HCT116 (cell line): Measurements from ENCODE around the gene COG5. TPM values are rescaled to one million over a fixed set of nuclear protein-coding genes. Genes with fewer than 3 reads are reported as not detected.

Experiments used
- ATAC-seq: fragments of 200-7000 bp; cut with Tn5 transposase; 2 replicates; pipeline ENCODE4 v1.9.1; 2020; ENCODE audit warnings: mild to moderate bottlenecking, moderate library complexity
- BruUV-seq: library from RNA; stranded (reverse); fragments of 400-500 nt; replicated peaks from 2 replicates; lab custom pipeline; 2021; lab: Mats Ljungman, UMichigan
- CTCF ChIA-PET: fragments of 300-600 bp; sonication (Branson Sonifier 250); formaldehyde crosslinking; loops from one replicate; lab custom pipeline; 2021; ENCODE audit warnings: antibody characterized with exemption; lab: Charles Lee
- POLR2A ChIA-PET: fragments of 300-600, 350-600 bp; sonication (Branson Sonifier 250); formaldehyde crosslinking; loops from one replicate; lab custom pipeline; 2021; ENCODE audit warnings: antibody characterized with exemption; lab: Charles Lee
- RAD21 ChIA-PET, 2 experiments: fragments of 300-600 bp; sonication (Branson Sonifier 250); formaldehyde crosslinking; loops; one replicate each; lab custom pipeline; 2023; ENCODE audit warnings: low total read pairs in 2 of 2; ENCODE audit not compliant: uncharacterized antibody in 2 of 2, unreplicated experiment in 2 of 2, low non-redundant PET in 1 of 2; lab: Charles Lee
- DNase-seq: peaks from one replicate; pipeline ENCODE4 v3.0.0-alpha.2; 2010; ENCODE audit warnings: low read depth, low spot score
- H2AFZ ChIP-seq: fragments of 200-600 bp; shearing (Covaris generic), sonication (generic); 2 replicates; pipeline ENCODE4 v1.6.1; 2017; ENCODE audit warnings: low read depth, mixed run types, mixed read lengths, antibody characterized with exemption, low read length; ENCODE audit not compliant: poor library complexity, severe bottlenecking
- H3K27ac ChIP-seq: 2 replicates; pipeline ENCODE4 v1.5.1; 2012; ENCODE audit warnings: low read depth, low read length
- H3K27me3 ChIP-seq: fragments of 200-600 bp; sonication (generic); 2 replicates; pipeline ENCODE4 v1.6.1; 2016; ENCODE audit warnings: mixed run types, low read length, mixed read lengths; ENCODE audit not compliant: insufficient read depth
- H3K36me3 ChIP-seq, 2 experiments: fragments of 200-500 bp in 1 of 2; fragments of 200-600 bp in 1 of 2; sonication (Bioruptor generic) in 1 of 2; sonication (generic) in 1 of 2; 2 replicates each; pipeline versions ENCODE4 v1.5.1 to v1.6.1; 2014 to 2016; ENCODE audit warnings: low read length in 2 of 2, inconsistent platforms in 1 of 2, mixed read lengths in 1 of 2, mixed run types in 1 of 2; ENCODE audit not compliant: insufficient read depth in 2 of 2, control insufficient read depth in 1 of 2
- H3K4me1 ChIP-seq, 2 experiments: fragments of 200-600 bp in 1 of 2; sonication (generic) in 1 of 2; 2 replicates each; pipeline versions ENCODE4 v1.5.1 to v1.6.1; 2012 to 2017; ENCODE audit warnings: low read length in 2 of 2, inconsistent platforms in 1 of 2, mild to moderate bottlenecking in 1 of 2, mixed read lengths in 1 of 2, mixed run types in 1 of 2, moderate library complexity in 1 of 2; ENCODE audit not compliant: insufficient read depth in 2 of 2, control insufficient read depth in 1 of 2
- H3K4me2 ChIP-seq: fragments of 200-600 bp; sonication (generic); 2 replicates; pipeline ENCODE4 v1.6.1; 2017; ENCODE audit warnings: mixed run types, low read length, mixed read lengths
- H3K4me3 ChIP-seq, 2 experiments: fragments of 200-600 bp in 1 of 2; sonication (generic) in 1 of 2; replicated peaks in 1 of 2; 2 replicates each; pipeline ENCODE4 v1.5.1; 2011 to 2016; ENCODE audit warnings: low read length in 2 of 2, control low read depth in 1 of 2, low read depth in 1 of 2, mild to moderate bottlenecking in 1 of 2, mixed read lengths in 1 of 2, mixed run types in 1 of 2
- H3K79me2 ChIP-seq: fragments of 200-600 bp; sonication (generic); 2 replicates; pipeline ENCODE4 v1.6.1; 2017; ENCODE audit warnings: mild to moderate bottlenecking, mixed run types, low read length, moderate library complexity, mixed read lengths; ENCODE audit not compliant: insufficient read depth
- H3K9ac ChIP-seq: fragments of 200-600 bp; sonication (generic); 2 replicates; pipeline ENCODE4 v1.6.1; 2016; ENCODE audit warnings: low read length, mixed read lengths
- H3K9me2 ChIP-seq: fragments of 200-600 bp; sonication (generic), shearing (Covaris generic); 2 replicates; pipeline ENCODE4 v1.6.1; 2017; ENCODE audit warnings: mixed run types, mild to moderate bottlenecking, moderate library complexity; ENCODE audit not compliant: insufficient read depth
- H3K9me3 ChIP-seq, 2 experiments: fragments of 200-500 bp in 1 of 2; fragments of 200-600 bp in 1 of 2; sonication (Bioruptor generic) in 1 of 2; sonication (generic) in 1 of 2; 2 replicates each; pipeline ENCODE4 v1.6.1; 2014 to 2017; ENCODE audit warnings: low read length in 2 of 2, mixed read lengths in 2 of 2, inconsistent platforms in 1 of 2, low read depth in 1 of 2, mild to moderate bottlenecking in 1 of 2, mixed run types in 1 of 2, moderate library complexity in 1 of 2; ENCODE audit not compliant: control insufficient read depth in 1 of 2, insufficient read depth in 1 of 2
- H4K20me1 ChIP-seq: fragments of 200-600 bp; sonication (generic), shearing (Covaris generic); 2 replicates; pipeline ENCODE4 v1.6.1; 2017; ENCODE audit warnings: mixed run types, mild to moderate bottlenecking, moderate library complexity; ENCODE audit not compliant: insufficient read depth
- CBX3 ChIP-seq: IDR thresholded peaks from 2 replicates; pipeline ENCODE4 v1.6.1; 2012; ENCODE audit warnings: low read depth
- ELF1 ChIP-seq: IDR thresholded peaks from 2 replicates; pipeline ENCODE4 v1.6.1; 2012; ENCODE audit warnings: low read depth, borderline replicate concordance
- EZH2 ChIP-seq: fragments of 200-600 bp; sonication (generic); IDR thresholded peaks from 2 replicates; pipeline ENCODE4 v1.6.1; 2017; ENCODE audit warnings: antibody characterized with exemption, mixed run types
- EZH2phosphoT487 ChIP-seq: fragments of 200-600 bp; IDR thresholded peaks from 2 replicates; pipeline ENCODE4 v1.6.1; 2018; ENCODE audit warnings: antibody characterized with exemption, borderline replicate concordance
- JUND ChIP-seq: IDR thresholded peaks from 2 replicates; pipeline ENCODE4 v1.6.1; 2012
- RAD21 ChIP-seq: IDR thresholded peaks from 2 replicates; pipeline ENCODE4 v1.6.1; 2012; ENCODE audit warnings: low read depth, mild to moderate bottlenecking
- SIN3A ChIP-seq: IDR thresholded peaks from 2 replicates; pipeline ENCODE4 v1.6.1; 2012; ENCODE audit warnings: low read depth
- SP1 ChIP-seq: IDR thresholded peaks from 2 replicates; pipeline ENCODE4 v1.6.1; 2012; ENCODE audit warnings: low read depth
- SRF ChIP-seq: IDR thresholded peaks from 2 replicates; pipeline ENCODE4 v1.6.1; 2012; ENCODE audit warnings: low read depth
- TCF7L2 ChIP-seq: IDR thresholded peaks from 2 replicates; pipeline ENCODE4 v1.7.0; 2011; ENCODE audit warnings: borderline replicate concordance, inconsistent platforms; ENCODE audit not compliant: insufficient read depth, insufficient read length; ENCODE audit errors: extremely low read depth
- YY1 ChIP-seq: IDR thresholded peaks from 2 replicates; pipeline ENCODE4 v1.6.1; 2011; ENCODE audit warnings: low read length, low read depth, moderate library complexity, mild to moderate bottlenecking; ENCODE audit not compliant: insufficient replicate concordance; ENCODE audit errors: extremely low read depth
- ZNF274 ChIP-seq: fragments of 200-500 bp; sonication (Bioruptor generic); IDR thresholded peaks from 2 replicates; pipeline ENCODE4 v1.6.1; 2014; ENCODE audit warnings: mild to moderate bottlenecking, low read depth, low read length, inconsistent platforms
- intact Hi-C: fragments of 100-400 bp; cut with micrococcal nuclease; formaldehyde crosslinking; loops from 2 replicates; pipeline ENCODE4 v1.10.0; 2022
- total RNA-seq: library from RNA; stranded (reverse); gene quantifications from one replicate; pipeline ENCODE4 v1.2.1, GENCODE V29; 2021; ENCODE audit not compliant: unreplicated experiment
- TF ChIP-seq, protein P1 (sequence below): IDR thresholded peaks from 2 replicates; pipeline ENCODE4 v1.6.1; 2011; ENCODE audit warnings: mild to moderate bottlenecking, low read length, moderate library complexity; ENCODE audit not compliant: insufficient replicate concordance; ENCODE audit errors: extremely low read depth
- TF ChIP-seq, protein P2 (sequence below): IDR thresholded peaks from 2 replicates; pipeline ENCODE4 v1.6.1; 2012
- TF ChIP-seq, protein P3 (sequence below), 3 experiments: fragments of 200-600 bp in 1 of 3; sonication (generic) in 1 of 3; IDR thresholded peaks in 2 of 3; conservative IDR thresholded peaks in 1 of 3; 2 replicates each; pipeline ENCODE4 v1.5.1; 2012 to 2017; ENCODE audit warnings: low read depth in 2 of 3, low read length in 2 of 3, antibody characterized with exemption in 1 of 3, borderline replicate concordance in 1 of 3, control low read depth in 1 of 3, mild to moderate bottlenecking in 1 of 3, mixed read lengths in 1 of 3, mixed run types in 1 of 3, moderate library complexity in 1 of 3; ENCODE audit not compliant: insufficient read depth in 1 of 3

The COG5 gene
- total RNA-seq, 1 experiment from 2014 or later = 30.7 TPM

GRCh38 chr7:107560898-107561516 lies 2.7 kb downstream of the COG5 start (continued):
- no peak for TF ChIP-seq YY1
- TF ChIP-seq SIN3A = no peak
- TF ChIP-seq, protein P1, sequence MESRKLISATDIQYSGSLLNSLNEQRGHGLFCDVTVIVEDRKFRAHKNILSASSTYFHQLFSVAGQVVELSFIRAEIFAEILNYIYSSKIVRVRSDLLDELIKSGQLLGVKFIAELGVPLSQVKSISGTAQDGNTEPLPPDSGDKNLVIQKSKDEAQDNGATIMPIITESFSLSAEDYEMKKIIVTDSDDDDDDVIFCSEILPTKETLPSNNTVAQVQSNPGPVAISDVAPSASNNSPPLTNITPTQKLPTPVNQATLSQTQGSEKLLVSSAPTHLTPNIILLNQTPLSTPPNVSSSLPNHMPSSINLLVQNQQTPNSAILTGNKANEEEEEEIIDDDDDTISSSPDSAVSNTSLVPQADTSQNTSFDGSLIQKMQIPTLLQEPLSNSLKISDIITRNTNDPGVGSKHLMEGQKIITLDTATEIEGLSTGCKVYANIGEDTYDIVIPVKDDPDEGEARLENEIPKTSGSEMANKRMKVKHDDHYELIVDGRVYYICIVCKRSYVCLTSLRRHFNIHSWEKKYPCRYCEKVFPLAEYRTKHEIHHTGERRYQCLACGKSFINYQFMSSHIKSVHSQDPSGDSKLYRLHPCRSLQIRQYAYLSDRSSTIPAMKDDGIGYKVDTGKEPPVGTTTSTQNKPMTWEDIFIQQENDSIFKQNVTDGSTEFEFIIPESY = no peak
- TF ChIP-seq JUND = no peak
- TF ChIP-seq, all 23 proteins: peak for 0

GRCh38 chr7:107559864-107560263 lies 3.9 kb downstream of the COG5 start:
- no peak overlapping the region for H2AFZ ChIP-seq
- ChIA-PET CTCF (no interaction called here), POLR2A (no interaction called here), RAD21 (no interaction called here)
- peaks cover 41% of the 10 kb centered on the region for H3K79me2 ChIP-seq
- no peaks in the 10 kb centered on the region for H3K36me3 ChIP-seq
- H3K9me3 ChIP-seq = no peaks in the 10 kb centered on the region
- TF ChIP-seq SP1 (no peak), SIN3A (no peak), YY1 (no peak), EZH2phosphoT487 (no peak), TCF7L2 (no peak), ZNF274 (no peak), EZH2 (no peak), ELF1 (no peak), CBX3 (no peak), SRF (no peak), RAD21 (no peak)
- TF ChIP-seq, protein P2, sequence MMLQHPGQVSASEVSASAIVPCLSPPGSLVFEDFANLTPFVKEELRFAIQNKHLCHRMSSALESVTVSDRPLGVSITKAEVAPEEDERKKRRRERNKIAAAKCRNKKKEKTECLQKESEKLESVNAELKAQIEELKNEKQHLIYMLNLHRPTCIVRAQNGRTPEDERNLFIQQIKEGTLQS = no peak
- TF ChIP-seq, protein P3, sequence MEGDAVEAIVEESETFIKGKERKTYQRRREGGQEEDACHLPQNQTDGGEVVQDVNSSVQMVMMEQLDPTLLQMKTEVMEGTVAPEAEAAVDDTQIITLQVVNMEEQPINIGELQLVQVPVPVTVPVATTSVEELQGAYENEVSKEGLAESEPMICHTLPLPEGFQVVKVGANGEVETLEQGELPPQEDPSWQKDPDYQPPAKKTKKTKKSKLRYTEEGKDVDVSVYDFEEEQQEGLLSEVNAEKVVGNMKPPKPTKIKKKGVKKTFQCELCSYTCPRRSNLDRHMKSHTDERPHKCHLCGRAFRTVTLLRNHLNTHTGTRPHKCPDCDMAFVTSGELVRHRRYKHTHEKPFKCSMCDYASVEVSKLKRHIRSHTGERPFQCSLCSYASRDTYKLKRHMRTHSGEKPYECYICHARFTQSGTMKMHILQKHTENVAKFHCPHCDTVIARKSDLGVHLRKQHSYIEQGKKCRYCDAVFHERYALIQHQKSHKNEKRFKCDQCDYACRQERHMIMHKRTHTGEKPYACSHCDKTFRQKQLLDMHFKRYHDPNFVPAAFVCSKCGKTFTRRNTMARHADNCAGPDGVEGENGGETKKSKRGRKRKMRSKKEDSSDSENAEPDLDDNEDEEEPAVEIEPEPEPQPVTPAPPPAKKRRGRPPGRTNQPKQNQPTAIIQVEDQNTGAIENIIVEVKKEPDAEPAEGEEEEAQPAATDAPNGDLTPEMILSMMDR (IDR thresholded peaks at IDR 0.05 in 2 of 3, conservative IDR thresholded peaks at IDR 0.05 in 1 of 3; ENCODE audit: borderline replicate concordance in 1 of 3, insufficient read depth in 1 of 3, low read depth in 2 of 3, low read length in 2 of 3) = no peak
- TF ChIP-seq, protein P1 = no peak
- no peak overlapping the region for H3K4me3 ChIP-seq
- DNase-seq (no peak), ATAC-seq (no peak)
- no peak overlapping the region for H3K9ac ChIP-seq
- intact Hi-C loops = no loop called here
- H3K27me3 ChIP-seq = no peaks in the 10 kb centered on the region
- BruUV-seq = no TSS peak
- H3K9me2 ChIP-seq = no peaks in the 10 kb centered on the region
- no peak overlapping the region for H3K4me2 ChIP-seq
- H3K27ac ChIP-seq = no peak overlapping the region
- peaks cover 6 to 17% of the 10 kb centered on the region in 2 experiments; a peak in 3 of 4 replicates for H3K4me1 ChIP-seq
- no peaks in the 10 kb centered on the region for H4K20me1 ChIP-seq
